Stimulated activated CD8-positive, alpha-beta memory T cell treated with anti-CD3 and anti-CD28 coated beads, Interleukin-12 subunit alpha, Interleukin-12 subunit beta, amount 100 ng/mL, for 24 hours (primary cell): ENCODE measurements around the gene PGP.
"Not testable (repeated sequence)": the region's sequence is repeated elsewhere in the genome, so short reads cannot be mapped to it uniquely, and the experiment has no call there.

ENCODE experiments used
- DNase-seq: peaks from one replicate; pipeline ENCODE4 v3.0.0-alpha.2; 2020; ENCODE audit errors: extremely low read depth

The PGP gene, protein sequence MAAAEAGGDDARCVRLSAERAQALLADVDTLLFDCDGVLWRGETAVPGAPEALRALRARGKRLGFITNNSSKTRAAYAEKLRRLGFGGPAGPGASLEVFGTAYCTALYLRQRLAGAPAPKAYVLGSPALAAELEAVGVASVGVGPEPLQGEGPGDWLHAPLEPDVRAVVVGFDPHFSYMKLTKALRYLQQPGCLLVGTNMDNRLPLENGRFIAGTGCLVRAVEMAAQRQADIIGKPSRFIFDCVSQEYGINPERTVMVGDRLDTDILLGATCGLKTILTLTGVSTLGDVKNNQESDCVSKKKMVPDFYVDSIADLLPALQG

DNA sequence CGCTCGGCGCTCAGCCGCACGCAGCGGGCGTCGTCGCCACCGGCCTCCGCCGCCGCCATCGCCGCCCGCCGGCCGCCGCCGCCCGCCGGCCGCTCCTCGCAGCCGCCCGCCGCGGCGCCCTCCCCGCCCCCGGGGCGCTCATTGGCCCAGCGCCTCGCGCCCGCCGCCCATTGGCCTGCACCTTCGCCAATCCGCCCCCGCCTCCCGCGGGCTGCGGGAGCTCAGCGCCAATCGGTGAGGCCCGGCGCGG, at the start of gene PGP:
Gene PGP (minus strand): TSS at position 122 of the 250 bp plus-strand sequence. CDS start 63 bp downstream, at position 59.
- DNase-seq, result no peak

DNA sequence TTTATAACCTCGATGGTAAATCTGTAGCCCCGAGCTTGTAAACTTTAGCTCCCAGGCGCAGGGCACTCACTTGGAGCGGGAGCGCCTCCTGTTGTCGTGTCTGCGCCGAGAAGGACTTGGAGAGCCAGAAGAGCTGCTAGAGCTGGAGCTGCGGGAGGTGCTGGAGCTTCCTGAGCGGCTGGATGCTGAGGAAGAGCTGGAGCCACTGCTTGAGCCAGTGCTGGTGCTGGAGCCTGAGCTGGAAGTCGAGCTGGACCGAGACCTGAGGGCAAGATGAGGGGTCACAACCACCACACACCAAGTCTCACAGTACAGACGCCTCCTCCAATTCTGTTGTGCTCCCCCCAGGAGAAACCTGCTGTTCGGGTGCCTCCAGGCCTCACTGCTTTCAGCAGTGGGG, 48.4 kb upstream of the PGP start:
- not testable (repeated sequence) for DNase-seq

DNA sequence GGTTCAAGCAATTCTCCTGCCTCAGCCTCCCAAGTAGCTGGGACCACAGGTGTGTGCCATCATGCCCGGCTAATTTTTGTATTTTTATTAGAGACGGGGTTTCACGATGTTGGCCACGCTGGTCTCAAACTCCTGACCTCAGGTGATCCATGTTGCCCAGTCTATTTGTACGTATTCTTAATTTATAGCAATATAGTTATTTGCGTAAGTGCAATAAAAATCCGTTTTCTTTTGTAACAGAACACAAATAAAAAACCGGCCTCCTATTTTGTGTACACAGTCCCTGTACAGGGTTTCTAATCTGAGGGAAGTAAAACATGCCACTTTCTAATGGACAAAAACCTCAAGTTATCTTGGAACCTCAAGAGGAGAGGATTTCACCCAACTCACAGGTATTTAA, 45.6 kb upstream of the PGP start:
- no peak for DNase-seq

DNA sequence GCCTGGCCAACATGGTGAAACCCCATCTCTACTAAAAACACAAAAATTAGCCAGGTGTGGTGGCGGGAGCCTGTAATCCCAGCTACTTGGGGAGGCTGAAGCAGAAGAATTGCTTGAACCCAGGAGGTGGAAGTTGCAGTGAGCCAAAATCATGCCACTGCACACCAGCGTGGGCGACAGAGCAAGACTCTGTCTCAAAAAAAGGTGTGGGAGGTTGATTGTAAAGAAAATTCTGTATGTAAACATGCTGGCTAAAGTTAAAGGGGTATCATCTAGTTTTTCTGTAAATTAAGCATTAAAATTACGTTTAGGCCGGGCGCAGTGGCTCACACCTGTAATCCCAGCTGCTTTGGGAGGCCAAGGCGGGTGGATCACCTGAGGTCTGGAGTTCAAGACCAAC, 43.9 kb upstream of the PGP start:
- DNase-seq, result not testable (repeated sequence)

DNA sequence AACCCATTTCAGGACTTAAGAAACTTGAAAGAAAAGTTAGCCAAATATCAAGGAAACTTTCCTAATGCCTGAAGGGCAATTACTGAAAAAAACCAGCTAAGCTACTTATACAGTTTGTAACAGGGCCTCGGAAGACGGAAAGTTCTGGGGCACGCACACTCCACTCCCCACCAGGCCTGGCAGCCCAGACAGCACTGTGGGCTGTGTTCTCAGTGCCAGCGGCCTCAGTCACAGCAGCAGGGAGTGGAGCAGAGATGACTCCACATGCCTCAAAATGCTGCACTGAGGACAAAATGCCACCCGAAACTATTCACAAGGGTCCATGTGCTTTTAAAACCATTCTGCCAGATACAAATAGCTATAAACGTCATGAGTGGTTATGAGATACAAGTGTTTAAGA, 43.1 kb upstream of the PGP start:
- DNase-seq, result no peak

DNA sequence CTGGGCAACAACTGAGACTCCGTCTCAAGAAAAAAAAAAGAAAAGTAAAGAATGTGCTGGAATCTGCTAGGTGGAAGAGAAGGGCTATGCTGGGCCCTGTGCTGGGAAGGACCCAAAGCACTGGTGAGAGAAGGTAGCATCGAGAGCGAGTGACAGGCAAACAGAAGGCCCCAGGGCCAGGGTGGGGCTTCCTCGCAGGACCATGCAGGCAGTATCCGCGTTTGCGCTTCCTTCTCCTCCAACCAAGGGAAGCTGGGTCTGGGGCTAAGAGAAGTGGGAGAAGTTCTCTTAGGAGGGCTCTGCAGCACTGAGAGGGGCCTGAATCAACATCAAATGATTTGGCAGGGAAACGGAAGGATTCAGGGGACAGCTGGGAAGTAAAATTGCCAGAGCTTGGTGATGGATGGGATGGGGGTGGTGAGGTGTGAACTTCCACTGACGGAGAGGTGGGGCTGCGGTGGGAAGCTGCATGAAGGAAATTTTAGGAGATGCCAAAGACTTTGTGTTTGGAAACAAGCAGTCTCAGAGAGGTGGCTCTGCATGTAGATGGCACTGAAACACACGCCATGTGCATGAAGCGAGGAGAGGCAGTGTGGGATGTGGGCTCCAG, 42.0 kb upstream of the PGP start:
- DNase-seq, result no peak

DNA sequence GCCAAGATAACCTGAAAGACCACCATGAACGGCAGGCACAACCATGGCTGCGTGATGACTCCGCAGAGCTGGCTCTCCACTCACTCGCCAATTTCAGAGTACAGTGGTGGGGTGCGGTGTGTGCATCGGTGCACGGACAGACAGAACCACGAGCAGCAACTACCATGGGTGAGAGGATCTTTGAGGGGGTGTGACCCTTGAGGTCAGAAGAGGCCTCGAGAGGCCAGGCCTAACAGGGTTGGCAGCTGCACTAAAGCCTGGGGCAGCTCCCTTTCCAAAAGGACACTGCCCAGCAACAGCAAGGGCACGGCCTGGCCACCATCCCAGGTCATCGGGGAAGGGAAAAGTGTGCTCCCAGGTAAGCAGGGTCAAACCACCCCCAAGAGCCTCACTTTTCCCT, 38.7 kb upstream of the PGP start:
- DNase-seq, result no peak

DNA sequence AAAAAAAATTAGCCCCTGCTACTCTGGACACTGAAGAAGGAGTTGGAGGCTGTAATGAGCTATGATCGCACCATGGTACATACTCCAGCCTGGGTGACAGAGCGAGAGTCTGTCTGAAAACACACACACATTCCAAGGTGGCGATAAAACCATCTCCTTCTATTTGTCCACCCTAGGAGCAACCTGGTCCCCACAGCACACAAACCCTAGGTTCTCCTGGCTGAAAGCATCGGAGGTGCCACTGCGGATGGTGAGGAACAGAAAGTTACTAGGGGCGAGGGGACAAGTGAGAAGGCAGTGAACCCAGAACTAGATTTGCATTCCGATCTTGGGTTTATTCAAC, 38.1 kb upstream of the PGP start:
- no peak for DNase-seq

DNA sequence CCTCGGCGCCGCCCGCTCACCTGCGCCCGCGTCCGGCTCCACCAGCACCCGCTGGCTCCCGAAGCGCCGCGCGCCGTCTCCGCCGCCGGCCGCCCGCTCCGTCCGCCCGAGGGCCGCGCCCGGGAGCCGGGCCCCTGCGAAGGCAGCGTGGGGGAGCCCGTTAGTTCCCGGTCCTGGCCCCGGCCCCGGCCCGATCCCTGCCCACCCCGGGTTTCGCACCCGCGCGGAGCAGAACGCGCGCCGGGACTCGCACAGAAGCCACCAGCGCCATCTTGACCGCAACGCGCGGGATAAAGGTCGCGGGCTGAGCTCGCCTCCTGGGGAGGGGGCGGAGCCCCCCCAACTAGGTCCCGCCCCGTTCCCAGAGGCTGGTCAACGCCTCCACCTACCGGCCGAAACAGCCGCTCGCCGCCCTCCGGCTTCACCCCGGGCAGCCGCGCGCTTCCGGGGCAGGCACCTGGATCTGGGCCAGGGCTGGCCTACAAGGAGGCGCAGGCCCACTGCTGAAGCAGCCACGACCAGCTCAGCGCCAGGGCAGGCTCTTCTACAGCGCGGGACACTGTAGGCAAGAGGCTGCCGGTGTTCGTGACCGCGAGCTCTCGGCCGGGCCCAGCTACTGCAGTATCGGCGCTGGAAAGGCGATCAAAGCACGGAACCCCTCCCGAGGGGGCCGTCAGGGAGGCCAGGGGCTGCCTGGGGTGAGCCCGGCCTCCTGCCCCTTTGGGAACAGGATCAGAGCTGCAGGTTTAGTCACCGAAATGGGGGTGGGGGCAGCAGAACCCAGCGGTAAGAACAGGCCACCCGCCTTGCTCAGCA, 36.9 kb upstream of the PGP start, which contains the start of gene ECI1:
Gene ECI1 (minus strand): TSS at position 292 of the 816 bp plus-strand sequence. CDS start 21 bp downstream, at position 271.
- peak; percentile 62 for DNase-seq

DNA sequence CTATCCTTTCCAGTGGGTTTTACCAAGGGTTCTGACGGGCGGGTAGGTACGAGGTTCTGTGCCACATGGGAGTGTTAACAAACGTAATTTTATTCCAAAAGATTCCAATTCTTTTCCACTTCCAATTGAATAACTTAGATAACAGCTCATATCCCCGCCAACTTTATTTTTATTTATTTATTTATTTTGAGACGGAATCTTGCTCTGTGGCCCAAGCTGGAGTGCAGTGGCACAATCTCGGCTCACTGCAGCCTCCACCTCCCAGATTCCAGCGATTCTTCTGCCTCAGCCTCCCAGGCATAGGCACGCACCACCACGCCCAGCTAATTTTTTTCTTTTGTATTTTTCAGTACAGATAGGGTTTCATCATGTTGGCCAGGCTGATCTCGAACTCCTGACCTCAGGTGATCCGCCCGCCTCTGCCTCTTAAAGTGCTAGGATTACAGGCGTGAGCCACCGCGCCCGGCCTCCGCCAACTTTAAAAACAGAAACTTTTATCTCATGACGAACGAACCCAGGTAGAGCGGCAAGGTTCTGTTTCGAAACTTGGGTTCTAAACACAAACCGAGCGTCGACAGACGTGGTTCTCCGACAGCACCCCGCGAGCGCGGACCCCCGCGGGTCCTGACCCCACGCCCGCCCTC, 36.1 kb upstream of the PGP start:
- no peak for DNase-seq

DNA sequence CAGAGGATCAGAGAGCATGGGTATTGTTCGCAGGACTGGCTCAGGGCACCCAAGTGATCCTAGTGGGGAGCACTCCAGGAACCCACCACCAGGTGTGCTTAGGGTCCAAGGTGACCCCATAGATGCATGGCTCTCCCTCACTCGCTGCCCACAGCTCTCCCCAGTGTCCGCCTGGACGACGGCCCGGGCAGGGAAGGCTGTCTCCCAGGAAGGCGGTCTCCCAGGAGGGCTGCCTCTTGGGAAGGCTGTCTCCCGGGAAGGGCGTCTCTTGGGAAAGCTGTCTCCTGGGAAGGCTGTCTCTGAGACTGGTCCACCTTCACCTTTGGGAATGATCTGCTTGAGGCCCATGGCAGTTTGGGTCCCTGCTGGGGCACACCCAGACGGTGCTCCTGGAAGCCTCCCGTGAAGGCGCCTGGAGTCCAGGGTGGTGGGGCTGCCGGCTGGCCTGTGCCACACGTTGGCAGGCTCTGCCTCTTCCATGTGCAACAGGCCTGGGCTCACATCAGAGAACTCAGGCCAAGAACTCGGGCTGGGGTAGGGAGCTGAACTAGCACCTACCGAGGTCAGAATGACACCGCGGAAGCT, 31.8 kb upstream of the PGP start:
- DNase-seq, result no peak

DNA sequence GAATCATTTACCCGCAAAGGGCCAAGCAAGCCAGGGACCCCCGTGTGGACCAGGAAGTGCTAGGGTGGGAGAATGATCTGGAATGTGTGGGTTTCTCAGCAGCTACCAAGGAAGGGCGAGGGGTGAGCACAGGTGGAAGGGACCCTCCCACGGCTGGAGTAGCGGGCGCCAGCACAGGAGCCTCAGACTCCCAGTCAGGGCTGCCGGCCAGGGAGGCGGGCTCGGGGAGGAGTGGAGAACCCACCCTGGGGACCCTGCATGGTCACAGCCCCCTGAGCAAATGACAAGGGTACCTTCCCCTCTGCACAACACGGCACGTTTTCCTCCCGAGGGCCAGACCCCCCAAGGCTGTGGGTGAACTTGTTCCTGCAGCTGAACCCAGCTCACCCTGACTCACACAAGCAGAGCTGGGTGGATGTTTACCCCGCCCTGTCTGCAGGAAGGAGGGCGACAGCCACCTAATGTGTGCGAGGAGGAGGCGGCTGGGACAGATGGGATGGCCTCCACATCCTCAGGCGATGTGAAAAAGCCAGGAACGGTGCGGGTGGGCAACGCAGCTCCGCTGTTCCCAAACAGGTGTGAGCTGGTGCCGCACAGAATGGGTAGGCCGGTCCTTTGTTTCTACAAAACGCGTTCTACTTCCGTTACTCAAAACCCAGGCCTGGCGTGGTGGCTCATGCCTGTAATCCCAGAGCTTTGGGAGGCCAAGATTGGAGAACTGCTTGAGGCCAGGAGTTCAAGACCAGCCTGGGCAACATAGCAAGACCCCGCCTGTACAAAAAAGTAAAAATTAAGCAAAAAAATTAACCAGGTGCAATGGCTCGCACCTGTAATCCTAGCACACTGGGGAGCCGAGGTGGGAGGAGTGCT, 30.5 kb upstream of the PGP start:
- DNase-seq, result no peak

DNA sequence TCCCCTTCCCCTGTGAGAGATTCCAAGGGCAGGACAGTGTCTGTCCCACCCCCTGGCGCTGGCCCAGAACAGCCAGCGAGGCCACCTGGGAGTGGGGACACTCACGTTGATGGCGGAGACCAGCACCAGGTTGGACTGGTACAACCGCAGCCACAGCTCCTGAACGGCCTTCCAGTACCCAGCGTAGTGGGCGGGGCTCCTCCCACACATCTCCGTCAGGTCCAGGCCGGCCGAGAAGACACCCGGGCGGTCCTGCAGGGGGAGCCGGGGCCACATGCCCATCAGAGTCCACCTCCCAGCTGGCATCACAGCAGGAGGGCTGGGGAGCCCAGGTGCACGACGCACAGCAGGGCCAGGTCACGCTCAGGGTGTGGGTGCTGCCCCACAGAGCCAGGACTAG, 29.7 kb upstream of the PGP start:
- DNase-seq, result no peak

DNA sequence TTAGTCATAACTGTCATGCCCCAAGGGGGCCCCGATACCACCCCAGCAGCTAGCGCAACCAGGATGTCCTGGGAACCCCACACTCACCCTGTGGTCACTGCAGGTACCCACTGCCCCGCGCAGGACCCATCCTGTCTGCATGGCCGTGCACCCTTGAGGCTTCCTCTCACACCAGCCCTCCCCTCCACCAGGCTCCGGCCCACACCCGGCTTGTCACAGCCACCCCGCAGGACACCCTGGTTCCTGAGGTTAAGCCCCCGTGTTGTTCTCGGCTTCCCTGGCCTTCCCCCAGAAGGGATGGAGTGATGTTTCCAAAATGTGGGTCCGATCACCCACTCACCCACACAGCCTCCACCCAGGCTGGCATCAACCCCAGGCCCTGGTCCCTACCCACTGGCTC, 29.1 kb upstream of the PGP start:
- DNase-seq, result no peak

DNA sequence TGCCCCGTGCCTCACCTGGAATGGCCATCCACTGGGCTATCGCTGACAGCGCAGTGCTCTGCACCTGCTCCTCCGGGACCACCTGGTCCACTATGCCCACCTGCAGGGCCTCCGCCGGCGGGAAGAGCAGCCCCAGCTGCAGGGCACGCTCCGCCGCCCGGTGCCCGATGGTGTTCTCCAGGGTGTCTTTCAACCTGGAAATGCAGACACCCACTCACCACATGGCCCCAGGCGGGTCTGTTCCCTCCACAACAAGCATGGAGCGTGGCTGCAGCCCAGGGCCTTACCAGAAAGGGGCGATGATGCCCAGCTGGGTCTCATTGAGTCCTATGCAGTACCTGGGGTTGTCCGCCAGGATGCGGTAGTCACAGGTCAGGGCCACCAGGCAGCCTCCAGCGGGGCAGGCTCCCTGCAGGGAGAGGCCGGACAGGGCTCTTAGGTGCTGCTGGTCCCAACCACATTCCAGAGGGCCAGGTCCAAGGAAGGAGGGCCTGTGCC, 28.4 kb upstream of the PGP start:
- no peak for DNase-seq

DNA sequence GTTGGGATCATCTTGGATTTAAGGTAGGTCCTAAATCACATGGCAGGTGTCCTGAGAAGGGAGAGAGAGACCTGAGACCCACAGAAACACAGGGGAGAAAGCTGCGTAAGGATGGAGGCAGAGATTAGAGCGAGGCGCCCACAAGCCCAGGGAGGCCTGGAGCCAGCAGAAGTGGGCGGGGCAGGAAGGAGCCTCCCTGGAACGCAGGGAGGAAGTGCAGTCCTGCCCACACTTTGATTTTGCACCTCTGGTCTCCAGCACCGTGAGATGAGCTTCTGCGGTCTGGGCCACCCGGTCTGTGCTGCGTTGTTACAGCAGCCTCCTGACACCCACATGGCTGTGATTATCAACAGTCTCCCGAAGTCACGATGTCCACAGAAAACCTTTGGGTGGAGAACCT, 28.0 kb upstream of the PGP start:
- no peak for DNase-seq

DNA sequence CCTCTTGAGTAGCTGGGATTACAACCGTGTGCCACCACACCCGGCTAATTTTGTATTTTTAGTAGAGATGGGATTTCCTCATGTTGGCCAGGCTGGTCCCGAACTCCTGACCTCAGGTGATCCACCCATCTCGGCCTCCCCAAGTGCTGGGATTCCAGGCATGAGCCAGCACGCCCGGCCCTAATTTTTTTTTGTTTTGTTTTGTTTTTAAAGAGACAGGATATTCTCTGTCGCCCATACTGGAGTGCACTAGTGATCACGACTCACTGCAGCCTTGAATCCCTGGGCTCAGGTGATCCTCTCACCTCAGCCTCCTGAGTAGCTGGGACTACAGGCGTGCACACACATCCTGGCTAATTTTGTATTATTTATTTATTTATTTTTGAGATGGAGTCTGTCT, 25.7 kb upstream of the PGP start:
- not testable (repeated sequence) for DNase-seq

DNA sequence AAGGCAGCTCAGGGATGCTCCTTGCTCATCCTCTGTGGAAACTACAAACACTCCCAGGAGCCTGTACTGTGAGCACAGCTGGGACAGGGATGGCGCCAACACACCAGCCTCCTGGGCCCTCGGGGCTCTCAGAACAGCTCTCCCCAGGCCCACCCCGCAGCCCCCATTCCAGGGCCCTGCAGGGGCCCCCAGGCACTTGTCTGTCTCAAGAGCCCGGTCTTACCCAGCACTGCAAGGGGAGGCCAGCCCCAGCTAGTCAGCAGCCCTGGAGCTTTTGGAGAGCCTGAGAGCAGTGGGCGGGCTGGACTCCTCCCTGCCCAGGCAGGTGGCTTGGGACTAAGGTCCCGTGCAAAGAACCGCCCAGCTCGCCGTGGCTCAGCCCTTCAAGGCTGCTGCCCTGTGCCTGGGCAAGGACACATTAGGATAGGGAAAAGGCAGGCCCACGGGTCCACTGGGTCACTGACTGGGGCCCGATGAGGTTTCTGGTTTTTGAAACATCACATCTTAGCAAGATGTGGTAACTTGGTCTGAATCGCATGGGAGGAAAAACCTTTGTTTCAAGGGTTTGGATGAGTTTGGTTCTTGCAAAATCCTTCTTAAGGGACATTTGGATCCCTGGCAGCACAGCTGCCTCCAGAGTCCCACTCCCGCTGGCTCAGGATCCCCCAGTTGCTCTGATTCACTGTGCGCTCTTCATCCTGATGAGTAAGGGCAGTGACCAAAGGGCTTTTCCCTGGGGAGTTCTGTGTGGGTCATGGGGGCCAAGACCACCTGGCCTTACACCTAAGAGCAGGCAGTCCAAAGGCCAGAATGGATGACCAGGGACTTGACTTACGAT, 24.4 kb upstream of the PGP start:
- DNase-seq, result no peak

DNA sequence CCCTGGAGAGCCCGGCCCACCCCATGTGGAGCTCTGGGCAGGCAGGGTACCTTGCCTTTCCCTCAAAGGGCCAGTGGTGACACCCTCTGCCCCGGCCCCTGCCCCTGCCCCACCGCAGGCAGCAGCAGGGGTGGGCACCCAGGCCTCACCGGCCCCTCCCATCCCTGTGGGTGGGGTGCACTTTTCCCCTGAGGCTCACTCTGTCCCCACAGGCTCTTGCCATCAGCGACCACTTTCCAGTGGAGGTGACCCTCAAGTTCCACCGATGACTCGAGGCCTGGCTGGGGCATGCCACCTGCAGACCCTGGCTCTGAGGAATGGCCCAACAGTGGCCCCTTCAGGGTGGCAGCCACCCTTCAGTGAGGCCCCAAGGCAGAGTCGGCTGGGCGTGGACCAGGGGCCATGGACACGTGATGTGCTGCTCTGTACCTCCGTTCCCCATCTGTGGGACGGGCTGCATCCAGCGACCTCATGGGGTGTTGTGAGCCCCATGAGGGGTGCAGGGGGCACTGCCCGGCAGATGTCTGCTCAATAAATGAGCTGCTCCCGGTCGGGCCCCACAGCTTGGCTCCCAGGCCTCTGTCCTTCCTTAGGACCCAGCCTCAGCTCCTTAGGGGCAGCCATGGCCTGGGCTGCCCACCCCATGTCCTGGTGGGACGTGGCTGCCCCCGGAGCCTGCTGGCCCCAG, 23.7 kb upstream of the PGP start:
- DNase-seq, result no peak
